ENCODE data around the gene PGK1. TPM values are rescaled to one million over a fixed set of nuclear protein-coding genes. Genes with fewer than 3 reads are reported as not detected.

PGK1 gene
- total and polyA plus RNA-seq, 4 donors = 94.6 to 254 (median 196) TPM

DNA sequence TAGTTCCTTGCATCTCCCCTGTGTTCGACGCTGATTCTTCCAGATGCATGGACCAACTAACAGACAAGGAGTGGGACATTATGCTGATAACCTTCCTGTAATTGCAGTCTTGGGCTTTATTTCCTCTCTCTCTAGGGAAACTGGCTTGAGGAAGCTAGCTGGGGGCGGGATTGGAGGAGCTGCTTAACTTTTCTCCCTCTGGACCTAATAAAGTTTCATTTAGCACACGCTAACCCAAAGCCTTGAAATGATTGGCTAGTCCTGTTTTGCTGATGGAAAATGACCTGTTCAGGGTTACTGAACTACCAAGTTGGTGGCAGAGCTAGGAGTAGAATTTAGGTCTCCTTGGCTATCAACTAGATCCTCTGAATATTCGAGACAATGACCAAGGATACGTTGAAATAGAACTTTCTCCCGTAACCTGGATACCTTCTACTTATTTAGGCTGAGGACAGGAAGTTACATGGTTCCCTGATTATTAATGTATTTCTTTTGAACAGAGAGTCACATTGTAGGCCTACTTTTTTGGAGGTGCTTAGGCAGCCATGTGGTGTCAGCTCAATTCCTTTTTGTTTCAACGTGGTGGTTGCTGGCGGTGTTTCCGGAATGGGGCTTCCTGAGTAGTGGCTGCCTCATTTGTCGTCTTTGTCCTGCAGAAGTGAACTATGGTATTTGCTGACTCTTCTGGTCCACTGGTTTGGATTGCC, 2.0 kb downstream of the PGK1 start:
- 64 to 66% methylated on average over 11 of the region's 11 CpGs for WGBS, 2 donors
- H3K27me3 ChIP-seq (ENCODE audit: control insufficient read depth in 1 of 2, insufficient read depth in 2 of 2, low read length in 1 of 2) = no peaks in the 10 kb centered on the region
- ATAC-seq (ENCODE audit: low FRiP score) = no peak
- no peak overlapping the region for H3K27ac ChIP-seq (ENCODE audit: low read depth in 1 of 2, low read length in 2 of 2)
- intact Hi-C loops (cut with DNase I) = loop anchor here in 1 of 2 donors (10.0 kb wide), 1 partner anchor 191 kb away; the partner anchor contains the start of gene ATP7A
- no peak for DNase-seq
- H3K36me3 ChIP-seq (ENCODE audit: control insufficient read depth in 1 of 2, insufficient read depth in 2 of 2, low read length in 1 of 2) = no peaks in the 10 kb centered on the region
- H3K4me1 ChIP-seq (ENCODE audit: control insufficient read depth in 1 of 2, insufficient read depth in 2 of 2, low read length in 2 of 2) = peaks cover 0 to 1% of the 10 kb centered on the region in 2 donors
- H3K4me3 ChIP-seq (ENCODE audit: low read length in 2 of 2) = no peak overlapping the region
- no peaks in the 10 kb centered on the region for H3K9me3 ChIP-seq (ENCODE audit: control insufficient read depth, low read length)

DNA sequence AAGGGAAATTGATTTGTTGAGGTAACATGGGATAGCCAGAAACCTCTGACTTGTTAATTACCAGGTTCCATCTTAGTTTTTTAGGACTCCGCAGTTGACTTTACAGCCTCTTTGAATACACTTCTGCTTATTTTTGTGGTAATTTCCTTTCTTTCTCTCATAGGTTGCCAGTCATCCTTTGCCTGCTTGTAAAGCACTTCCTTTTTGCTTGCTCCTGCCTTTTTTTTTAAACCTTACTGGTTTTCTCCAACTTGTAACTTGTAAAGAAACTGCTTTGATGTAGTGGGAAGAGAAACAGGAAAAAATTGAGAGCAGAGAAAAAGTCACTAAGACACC, 2.6 kb downstream of the PGK1 start:
- H3K27ac ChIP-seq (ENCODE audit: low read depth in 1 of 2, low read length in 2 of 2) = no peak overlapping the region
- peaks cover 0 to 1% of the 10 kb centered on the region in 2 donors for H3K4me1 ChIP-seq (ENCODE audit: control insufficient read depth in 1 of 2, insufficient read depth in 2 of 2, low read length in 2 of 2)
- no peaks in the 10 kb centered on the region for H3K9me3 ChIP-seq (ENCODE audit: control insufficient read depth, low read length)
- no peak overlapping the region for H3K4me3 ChIP-seq (ENCODE audit: low read length in 2 of 2)
- intact Hi-C loops (cut with DNase I) = loop anchor here in 1 of 2 donors (10.0 kb wide), 1 partner anchor 192 kb away; the partner anchor contains the start of gene ATP7A
- ATAC-seq (ENCODE audit: low FRiP score) = no peak
- H3K27me3 ChIP-seq (ENCODE audit: control insufficient read depth in 1 of 2, insufficient read depth in 2 of 2, low read length in 1 of 2) = no peaks in the 10 kb centered on the region
- DNase-seq = no peak
- 87 to 95% methylated on average over 1 of the region's 1 CpG for WGBS, 2 donors
- no peaks in the 10 kb centered on the region for H3K36me3 ChIP-seq (ENCODE audit: control insufficient read depth in 1 of 2, insufficient read depth in 2 of 2, low read length in 1 of 2)

DNA sequence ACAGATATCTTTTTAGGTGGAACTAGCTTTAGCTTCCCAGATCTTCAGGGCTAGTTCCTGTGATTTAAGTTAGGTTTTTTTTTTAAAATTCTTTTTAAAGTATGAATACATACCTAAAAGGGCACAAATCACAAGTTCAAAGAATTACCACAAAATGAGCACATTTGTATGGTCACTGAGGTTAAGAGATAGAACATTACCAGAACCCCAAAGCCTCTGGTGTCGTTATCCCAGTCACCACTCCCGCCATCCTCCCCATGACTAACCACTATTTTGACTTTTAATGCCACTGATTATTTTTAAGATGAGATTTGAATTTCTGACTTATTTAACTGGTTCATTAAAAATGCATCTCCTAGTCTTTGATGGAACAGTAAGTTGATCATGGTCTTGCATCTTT, 5.4 kb downstream of the PGK1 start:
- Histone ChIP-seq H3K4me1 (ENCODE audit: control insufficient read depth in 1 of 2, insufficient read depth in 2 of 2, low read length in 2 of 2) (peaks cover 0 to 1% of the 10 kb centered on the region in 2 donors), H3K27me3 (ENCODE audit: control insufficient read depth in 1 of 2, insufficient read depth in 2 of 2, low read length in 1 of 2) (no peaks in the 10 kb centered on the region), H3K27ac (ENCODE audit: low read depth in 1 of 2, low read length in 2 of 2) (no peak overlapping the region), H3K36me3 (ENCODE audit: control insufficient read depth in 1 of 2, insufficient read depth in 2 of 2, low read length in 1 of 2) (peaks cover 0 to 3% of the 10 kb centered on the region in 2 donors), H3K9me3 (ENCODE audit: control insufficient read depth, low read length) (no peaks in the 10 kb centered on the region), H3K4me3 (ENCODE audit: low read length in 2 of 2) (no peak overlapping the region)
- DNase-seq (no peak), ATAC-seq (ENCODE audit: low FRiP score) (no peak)
- WGBS, 2 donors = 85 to 89% methylated on average over 2 of the region's 2 CpGs
- intact Hi-C loops (cut with DNase I) = loop anchor here in 1 of 2 donors (10.0 kb wide), 1 partner anchor 195 kb away; the partner anchor contains the start of gene ATP7A

DNA sequence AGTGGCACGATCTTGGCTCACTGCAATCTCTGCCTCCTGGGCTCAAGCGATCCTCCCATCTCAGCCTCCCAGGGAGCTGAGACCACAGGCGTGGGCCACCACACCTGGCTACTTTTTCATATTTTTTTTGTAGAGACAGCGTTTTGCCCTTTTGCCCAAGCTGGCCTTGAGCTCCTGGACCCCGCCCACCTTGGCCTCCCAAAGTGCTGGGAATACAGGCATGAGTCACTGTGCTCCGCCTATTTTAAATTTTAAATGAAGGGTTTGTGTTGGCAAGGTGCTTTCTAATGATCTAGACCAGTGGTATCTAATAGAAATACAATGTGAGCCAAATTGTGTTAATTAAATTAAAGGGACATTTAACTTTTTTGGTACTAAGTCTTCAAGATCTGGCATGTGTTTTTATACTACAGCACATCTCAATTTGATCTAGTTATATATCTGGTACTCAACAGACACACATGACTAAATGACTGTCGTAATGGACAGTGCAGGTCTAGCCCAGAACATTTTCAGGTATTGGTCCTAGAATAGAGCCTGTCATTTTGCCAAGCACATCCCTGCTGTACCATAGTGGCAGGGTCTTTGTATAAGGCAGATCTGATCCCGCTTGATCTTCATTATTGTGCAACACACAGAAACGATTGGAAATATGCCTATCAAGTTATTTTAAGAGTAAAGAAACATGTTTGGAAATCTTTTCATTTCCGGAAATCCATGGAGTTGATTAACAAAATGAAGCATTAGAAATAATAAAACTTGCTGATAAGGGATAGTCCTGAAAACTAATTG, 7.3 kb downstream of the PGK1 start:
- WGBS, 2 donors = 77 to 84% methylated on average over 10 of the region's 10 CpGs
- H3K36me3 ChIP-seq (ENCODE audit: control insufficient read depth in 1 of 2, insufficient read depth in 2 of 2, low read length in 1 of 2) = peaks cover 0 to 4% of the 10 kb centered on the region in 2 donors
- no peak overlapping the region for H3K4me3 ChIP-seq (ENCODE audit: low read length in 2 of 2)
- DNase-seq (no peak), ATAC-seq (ENCODE audit: low FRiP score) (no peak)
- no peaks in the 10 kb centered on the region for H3K27me3 ChIP-seq (ENCODE audit: control insufficient read depth in 1 of 2, insufficient read depth in 2 of 2, low read length in 1 of 2)
- H3K4me1 ChIP-seq (ENCODE audit: control insufficient read depth in 1 of 2, insufficient read depth in 2 of 2, low read length in 2 of 2) = peaks cover 0 to 1% of the 10 kb centered on the region in 2 donors
- intact Hi-C loops (cut with DNase I) = no loop called here
- no peak overlapping the region for H3K27ac ChIP-seq (ENCODE audit: low read depth in 1 of 2, low read length in 2 of 2)
- H3K9me3 ChIP-seq (ENCODE audit: control insufficient read depth, low read length) = no peaks in the 10 kb centered on the region

DNA sequence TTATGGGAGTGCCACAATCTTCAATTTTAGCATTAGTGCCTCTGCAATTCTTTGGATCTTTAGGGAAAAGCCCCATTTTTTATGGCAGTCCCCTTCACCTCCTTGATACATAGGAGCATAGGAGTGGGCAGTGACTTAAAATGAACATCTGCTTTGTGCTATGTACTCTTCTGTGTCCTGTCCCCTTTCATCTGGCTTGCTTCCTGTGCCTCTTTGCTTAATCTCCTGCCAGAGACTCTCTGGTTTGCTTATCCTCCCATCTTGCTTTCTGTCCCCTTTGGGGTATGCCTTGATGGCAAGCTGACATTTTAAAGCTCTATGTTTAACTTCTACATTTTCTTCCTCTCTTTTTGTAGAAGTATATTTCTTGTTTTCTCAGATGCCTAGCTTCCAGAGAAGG, 12.3 kb downstream of the PGK1 start:
- DNase-seq (no peak), ATAC-seq (ENCODE audit: low FRiP score) (no peak)
- H3K4me3 ChIP-seq (ENCODE audit: low read length in 2 of 2) = no peak overlapping the region
- no peaks in the 10 kb centered on the region for H3K27me3 ChIP-seq (ENCODE audit: control insufficient read depth in 1 of 2, insufficient read depth in 2 of 2, low read length in 1 of 2)
- no peaks in the 10 kb centered on the region for H3K9me3 ChIP-seq (ENCODE audit: control insufficient read depth, low read length)
- peaks cover 0 to 5% of the 10 kb centered on the region in 2 donors for H3K36me3 ChIP-seq (ENCODE audit: control insufficient read depth in 1 of 2, insufficient read depth in 2 of 2, low read length in 1 of 2)
- intact Hi-C loops (cut with DNase I) = no loop called here
- no peaks in the 10 kb centered on the region for H3K4me1 ChIP-seq (ENCODE audit: control insufficient read depth in 1 of 2, insufficient read depth in 2 of 2, low read length in 2 of 2)
- no peak overlapping the region for H3K27ac ChIP-seq (ENCODE audit: low read depth in 1 of 2, low read length in 2 of 2)

DNA sequence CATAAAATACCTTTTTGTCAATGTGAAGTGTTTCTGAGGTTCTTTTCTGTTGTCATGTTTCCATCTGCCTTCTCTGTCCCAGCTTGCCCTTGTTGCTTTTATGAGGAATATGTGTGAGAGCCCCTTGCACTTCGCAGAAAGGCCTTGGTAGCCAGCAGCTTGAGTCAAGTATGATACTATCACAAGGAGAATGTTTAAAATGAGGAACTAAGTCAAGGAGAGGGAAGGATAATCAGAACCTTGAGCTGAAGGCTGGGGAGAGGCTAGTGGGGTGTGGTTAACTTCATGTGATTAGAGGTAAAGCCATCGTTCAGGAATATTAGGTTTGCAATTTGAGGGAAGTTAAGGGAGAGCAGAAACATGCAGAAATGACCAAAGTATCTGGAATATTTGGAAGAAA, 12.7 kb downstream of the PGK1 start:
- intact Hi-C loops (cut with DNase I) = no loop called here
- ATAC-seq (ENCODE audit: low FRiP score) (no peak), DNase-seq (no peak)
- WGBS, 2 donors = 59 to 74% methylated on average over 2 of the region's 2 CpGs
- H3K4me1 ChIP-seq (ENCODE audit: control insufficient read depth in 1 of 2, insufficient read depth in 2 of 2, low read length in 2 of 2) = no peaks in the 10 kb centered on the region
- no peak overlapping the region for H3K27ac ChIP-seq (ENCODE audit: low read depth in 1 of 2, low read length in 2 of 2)
- no peaks in the 10 kb centered on the region for H3K9me3 ChIP-seq (ENCODE audit: control insufficient read depth, low read length)
- H3K27me3 ChIP-seq (ENCODE audit: control insufficient read depth in 1 of 2, insufficient read depth in 2 of 2, low read length in 1 of 2) = no peaks in the 10 kb centered on the region
- peaks cover 0 to 5% of the 10 kb centered on the region in 2 donors for H3K36me3 ChIP-seq (ENCODE audit: control insufficient read depth in 1 of 2, insufficient read depth in 2 of 2, low read length in 1 of 2)
- no peak overlapping the region for H3K4me3 ChIP-seq (ENCODE audit: low read length in 2 of 2)

DNA sequence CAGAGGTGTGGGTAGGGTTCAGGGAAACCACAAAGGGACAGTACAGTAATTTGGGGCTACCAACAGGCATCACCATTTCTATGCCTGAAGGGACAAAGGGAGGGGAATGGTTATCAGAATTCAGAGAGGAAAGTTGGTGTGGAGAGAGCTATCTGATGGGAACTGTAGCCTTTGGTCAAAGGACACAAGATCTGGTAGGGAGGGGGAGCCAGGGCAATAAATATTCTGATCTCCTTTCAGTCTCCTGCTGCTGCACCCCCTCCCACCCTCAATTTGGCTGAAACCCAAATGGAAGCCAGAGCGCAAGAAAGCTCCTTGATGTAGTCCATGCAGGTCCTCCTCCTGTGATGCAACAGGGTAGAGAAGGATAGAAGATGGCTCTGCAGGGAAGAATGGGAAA, 14.6 kb downstream of the PGK1 start:
- Histone ChIP-seq H3K9me3 (ENCODE audit: control insufficient read depth, low read length) (no peaks in the 10 kb centered on the region), H3K27ac (ENCODE audit: low read depth in 1 of 2, low read length in 2 of 2) (no peak overlapping the region), H3K4me1 (ENCODE audit: control insufficient read depth in 1 of 2, insufficient read depth in 2 of 2, low read length in 2 of 2) (no peaks in the 10 kb centered on the region), H3K36me3 (ENCODE audit: control insufficient read depth in 1 of 2, insufficient read depth in 2 of 2, low read length in 1 of 2) (peaks cover 0 to 5% of the 10 kb centered on the region in 2 donors), H3K4me3 (ENCODE audit: low read length in 2 of 2) (no peak overlapping the region), H3K27me3 (ENCODE audit: control insufficient read depth in 1 of 2, insufficient read depth in 2 of 2, low read length in 1 of 2) (no peaks in the 10 kb centered on the region)
- ATAC-seq (ENCODE audit: low FRiP score) = no peak
- intact Hi-C loops (cut with DNase I) = no loop called here
- DNase-seq = no peak
- 92 to 96% methylated on average over 1 of the region's 1 CpG for WGBS, 2 donors

DNA sequence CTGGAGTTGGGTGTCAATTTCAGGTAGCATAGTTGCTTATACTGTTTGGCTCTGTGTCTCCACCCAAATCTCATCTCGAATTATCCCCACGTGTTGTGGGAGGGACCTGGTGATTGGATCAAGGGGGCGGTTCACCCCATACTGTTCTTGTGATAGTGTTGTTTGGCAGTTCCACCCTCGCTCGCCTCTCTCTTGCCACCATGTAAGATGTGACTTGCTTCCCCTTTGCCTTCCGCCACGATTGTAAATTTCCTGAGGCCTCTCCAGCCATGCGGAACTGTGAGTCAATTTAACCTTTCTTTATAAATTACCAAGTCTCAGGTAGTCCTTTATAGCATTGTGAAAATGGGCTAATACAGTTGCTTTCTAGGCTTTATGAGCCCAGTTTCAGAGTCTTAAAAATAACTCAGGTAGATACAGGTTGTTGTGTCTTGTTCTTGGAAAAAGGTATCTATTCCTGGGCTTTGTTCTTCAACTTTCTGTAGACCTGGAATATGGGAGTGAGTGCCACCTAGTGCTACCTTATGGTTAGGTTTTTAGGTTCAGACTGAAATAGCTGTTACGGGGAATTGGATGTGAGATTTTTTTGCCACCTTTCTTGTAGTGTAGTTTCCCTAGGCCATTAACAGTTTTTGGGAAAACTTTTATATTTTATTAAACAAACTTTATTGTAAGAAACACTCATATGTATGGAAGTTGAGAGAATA, 15.6 kb downstream of the PGK1 start:
- Histone ChIP-seq H3K27ac (ENCODE audit: low read depth in 1 of 2, low read length in 2 of 2) (no peak overlapping the region), H3K4me3 (ENCODE audit: low read length in 2 of 2) (no peak overlapping the region), H3K36me3 (ENCODE audit: control insufficient read depth in 1 of 2, insufficient read depth in 2 of 2, low read length in 1 of 2) (peaks cover 0 to 3% of the 10 kb centered on the region in 2 donors), H3K4me1 (ENCODE audit: control insufficient read depth in 1 of 2, insufficient read depth in 2 of 2, low read length in 2 of 2) (no peaks in the 10 kb centered on the region), H3K27me3 (ENCODE audit: control insufficient read depth in 1 of 2, insufficient read depth in 2 of 2, low read length in 1 of 2) (no peaks in the 10 kb centered on the region), H3K9me3 (ENCODE audit: control insufficient read depth, low read length) (no peaks in the 10 kb centered on the region)
- DNase-seq = no peak
- WGBS, 2 donors = 70 to 73% methylated on average over 9 of the region's 9 CpGs
- no peak for ATAC-seq (ENCODE audit: low FRiP score)
- intact Hi-C loops (cut with DNase I) = no loop called here
